Chondrocyte (in vitro differentiated cells): ENCODE results near the gene GLTP. TPM values are rescaled to one million over a fixed set of nuclear protein-coding genes. Genes with fewer than 3 reads are reported as not detected.

Experiments
- DNase-seq: peaks from one replicate; pipeline ENCODE4 v3.0.0; 2021; ENCODE audit warnings: mixed read lengths, low spot score
- H3K27ac Mint-ChIP-seq: one replicate; pipeline ENCODE4 v1.8.0; 2021; ENCODE audit warnings: mild to moderate bottlenecking, moderate library complexity, mixed read lengths; ENCODE audit not compliant: unreplicated experiment
- H3K27me3 Mint-ChIP-seq: 2 replicates; pipeline ENCODE4 v1.8.0; 2021; ENCODE audit warnings: low read depth, mixed read lengths
- H3K36me3 Mint-ChIP-seq: 2 replicates; pipeline ENCODE4 v1.8.0; 2021; ENCODE audit warnings: low read depth, mixed read lengths
- H3K4me1 Mint-ChIP-seq: 2 replicates; pipeline ENCODE4 v1.8.0; 2021; ENCODE audit warnings: low read depth, mild to moderate bottlenecking, mixed read lengths
- H3K4me3 Mint-ChIP-seq: one replicate; pipeline ENCODE4 v1.8.0; 2021; ENCODE audit warnings: mild to moderate bottlenecking, moderate library complexity, mixed read lengths; ENCODE audit not compliant: unreplicated experiment
- H3K9me3 Mint-ChIP-seq: 2 replicates; pipeline ENCODE4 v1.8.0; 2021; ENCODE audit warnings: low read depth, mixed read lengths
- CTCF ChIP-seq: fragments of 200-600 bp; sonication (generic); IDR thresholded peaks from 2 replicates; pipeline ENCODE4 v1.5.0; 2021; ENCODE audit warnings: antibody characterized with exemption, mild to moderate bottlenecking, moderate library complexity
- total RNA-seq: library from RNA; stranded (reverse); gene quantifications from 3 replicates; pipeline ENCODE4 v1.2.1, GENCODE V29; 2021

The GLTP gene
- total RNA-seq, 1 donor from 2014 or later, result 40.7 TPM

GRCh38 chr12:109814600-109815150 lies 65.7 kb downstream of the GLTP start:
- TF ChIP-seq CTCF, result no peak
- H3K9me3 Mint-ChIP-seq, result no peaks in the 10 kb centered on the region
- no peak overlapping the region for H3K27ac Mint-ChIP-seq
- H3K27me3 Mint-ChIP-seq, result no peaks in the 10 kb centered on the region
- peaks cover 2% of the 10 kb centered on the region for H3K36me3 Mint-ChIP-seq
- H3K4me3 Mint-ChIP-seq, result no peak overlapping the region
- H3K4me1 Mint-ChIP-seq, result peaks cover 9% of the 10 kb centered on the region
- no peak for DNase-seq

- peaks cover 2% of the 10 kb centered on the region for H3K36me3 Mint-ChIP-seq
- no peak overlapping the region for H3K27ac Mint-ChIP-seq
- TF ChIP-seq CTCF, result no peak
- H3K4me1 Mint-ChIP-seq, result peaks cover 4% of the 10 kb centered on the region
- H3K9me3 Mint-ChIP-seq, result no peaks in the 10 kb centered on the region
- H3K4me3 Mint-ChIP-seq, result no peak overlapping the region
- H3K27me3 Mint-ChIP-seq, result no peaks in the 10 kb centered on the region
- no peak for DNase-seq
Measured at GRCh38 chr12:109813810-109814416, 66.4 kb downstream of the GLTP start.

GRCh38 chr12:109811624-109811995 lies 68.7 kb downstream of the GLTP start:
- Mint-ChIP-seq H3K4me3 (no peak overlapping the region), H3K27ac (no peak overlapping the region), H3K36me3 (peaks cover 2% of the 10 kb centered on the region), H3K27me3 (no peaks in the 10 kb centered on the region), H3K9me3 (no peaks in the 10 kb centered on the region), H3K4me1 (no peaks in the 10 kb centered on the region)
- peak; percentile 42 for TF ChIP-seq CTCF
- no peak for DNase-seq

GRCh38 chr12:109810954-109811623 lies 69.3 kb downstream of the GLTP start:
- Mint-ChIP-seq H3K4me3 (no peak overlapping the region), H3K27ac (no peak overlapping the region), H3K36me3 (peaks cover 2% of the 10 kb centered on the region), H3K9me3 (no peaks in the 10 kb centered on the region), H3K27me3 (no peaks in the 10 kb centered on the region), H3K4me1 (no peaks in the 10 kb centered on the region)
- no peak for TF ChIP-seq CTCF
- DNase-seq, result no peak

- no peaks in the 10 kb centered on the region for H3K27me3 Mint-ChIP-seq
Measured at GRCh38 chr12:109808876-109809646, 71.3 kb downstream of the GLTP start.

More at GRCh38 chr12:109808876-109809646, 71.3 kb downstream of the GLTP start:
- Mint-ChIP-seq H3K4me1 (no peaks in the 10 kb centered on the region), H3K27ac (no peak overlapping the region), H3K9me3 (no peaks in the 10 kb centered on the region), H3K36me3 (no peaks in the 10 kb centered on the region), H3K4me3 (no peak overlapping the region)
- DNase-seq, result no peak
- TF ChIP-seq CTCF, result no peak
